ENCODE data around the gene NOL6.
"Not testable (repeated sequence)": the region's sequence is repeated elsewhere in the genome, so short reads cannot be mapped to it uniquely, and the experiment has no call there.

Gene NOL6, protein sequence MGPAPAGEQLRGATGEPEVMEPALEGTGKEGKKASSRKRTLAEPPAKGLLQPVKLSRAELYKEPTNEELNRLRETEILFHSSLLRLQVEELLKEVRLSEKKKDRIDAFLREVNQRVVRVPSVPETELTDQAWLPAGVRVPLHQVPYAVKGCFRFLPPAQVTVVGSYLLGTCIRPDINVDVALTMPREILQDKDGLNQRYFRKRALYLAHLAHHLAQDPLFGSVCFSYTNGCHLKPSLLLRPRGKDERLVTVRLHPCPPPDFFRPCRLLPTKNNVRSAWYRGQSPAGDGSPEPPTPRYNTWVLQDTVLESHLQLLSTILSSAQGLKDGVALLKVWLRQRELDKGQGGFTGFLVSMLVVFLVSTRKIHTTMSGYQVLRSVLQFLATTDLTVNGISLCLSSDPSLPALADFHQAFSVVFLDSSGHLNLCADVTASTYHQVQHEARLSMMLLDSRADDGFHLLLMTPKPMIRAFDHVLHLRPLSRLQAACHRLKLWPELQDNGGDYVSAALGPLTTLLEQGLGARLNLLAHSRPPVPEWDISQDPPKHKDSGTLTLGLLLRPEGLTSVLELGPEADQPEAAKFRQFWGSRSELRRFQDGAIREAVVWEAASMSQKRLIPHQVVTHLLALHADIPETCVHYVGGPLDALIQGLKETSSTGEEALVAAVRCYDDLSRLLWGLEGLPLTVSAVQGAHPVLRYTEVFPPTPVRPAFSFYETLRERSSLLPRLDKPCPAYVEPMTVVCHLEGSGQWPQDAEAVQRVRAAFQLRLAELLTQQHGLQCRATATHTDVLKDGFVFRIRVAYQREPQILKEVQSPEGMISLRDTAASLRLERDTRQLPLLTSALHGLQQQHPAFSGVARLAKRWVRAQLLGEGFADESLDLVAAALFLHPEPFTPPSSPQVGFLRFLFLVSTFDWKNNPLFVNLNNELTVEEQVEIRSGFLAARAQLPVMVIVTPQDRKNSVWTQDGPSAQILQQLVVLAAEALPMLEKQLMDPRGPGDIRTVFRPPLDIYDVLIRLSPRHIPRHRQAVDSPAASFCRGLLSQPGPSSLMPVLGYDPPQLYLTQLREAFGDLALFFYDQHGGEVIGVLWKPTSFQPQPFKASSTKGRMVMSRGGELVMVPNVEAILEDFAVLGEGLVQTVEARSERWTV

DNA sequence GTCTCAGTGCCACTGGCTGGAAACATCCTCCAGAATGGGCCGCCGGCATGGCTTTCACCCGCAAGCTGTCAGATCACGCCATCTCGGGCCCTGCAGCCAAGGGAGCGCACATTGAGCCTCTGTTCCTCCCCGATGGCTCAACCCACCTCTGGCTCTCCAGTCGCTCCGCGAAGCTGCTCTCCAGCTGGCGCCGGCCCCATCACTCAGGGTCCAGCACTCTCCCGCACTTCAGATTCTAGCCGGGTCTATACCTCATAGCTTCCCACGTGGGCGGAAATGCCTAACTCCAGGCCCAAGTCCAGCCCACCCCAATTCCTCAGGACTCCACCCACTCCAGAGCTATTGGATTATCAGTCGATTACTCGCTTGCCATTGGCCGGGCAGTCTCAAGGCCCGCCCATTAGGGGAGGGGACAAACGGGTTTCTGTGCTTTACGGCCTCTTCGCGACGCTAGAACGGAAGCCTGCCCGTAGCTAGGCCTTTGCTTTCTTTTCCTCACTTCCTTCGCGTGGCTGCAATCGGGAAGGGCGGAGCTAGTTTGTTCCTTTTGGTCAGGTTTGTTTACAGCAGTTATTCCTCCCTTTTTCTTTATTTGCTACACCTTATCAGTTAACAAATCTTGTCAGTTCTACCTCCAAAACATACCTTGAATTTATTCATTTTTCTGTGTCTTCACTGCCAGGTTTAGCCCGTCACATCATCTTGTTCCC is at the start of gene NOL6:
TSS of gene NOL6 (minus strand) at position 282 of the 710 bp plus-strand sequence. CDS start at position 200, 82 bp downstream.
- peak; percentile 98 for DNase-seq (ENCODE audit: low spot score)

DNA sequence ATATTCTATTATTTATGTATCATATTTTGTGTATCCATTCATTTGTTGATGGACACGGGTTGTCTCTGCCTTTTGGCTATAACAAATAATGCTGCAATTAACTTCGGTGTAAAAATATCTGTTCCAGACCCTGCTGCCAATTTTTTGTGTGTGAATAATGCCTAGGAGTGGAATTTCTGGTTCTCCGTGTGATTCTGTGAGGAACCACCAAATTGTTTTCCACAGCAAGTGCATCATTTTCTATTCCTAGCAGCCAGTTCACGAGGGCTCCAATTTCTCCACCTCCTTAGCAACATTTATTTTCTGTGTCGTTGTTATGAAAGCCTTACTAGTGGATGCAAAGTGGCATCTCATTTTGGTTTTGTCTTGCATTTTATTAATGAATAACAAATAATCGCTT is 48.1 kb upstream of the NOL6 start:
- DNase-seq (ENCODE audit: low spot score) = not testable (repeated sequence)

DNA sequence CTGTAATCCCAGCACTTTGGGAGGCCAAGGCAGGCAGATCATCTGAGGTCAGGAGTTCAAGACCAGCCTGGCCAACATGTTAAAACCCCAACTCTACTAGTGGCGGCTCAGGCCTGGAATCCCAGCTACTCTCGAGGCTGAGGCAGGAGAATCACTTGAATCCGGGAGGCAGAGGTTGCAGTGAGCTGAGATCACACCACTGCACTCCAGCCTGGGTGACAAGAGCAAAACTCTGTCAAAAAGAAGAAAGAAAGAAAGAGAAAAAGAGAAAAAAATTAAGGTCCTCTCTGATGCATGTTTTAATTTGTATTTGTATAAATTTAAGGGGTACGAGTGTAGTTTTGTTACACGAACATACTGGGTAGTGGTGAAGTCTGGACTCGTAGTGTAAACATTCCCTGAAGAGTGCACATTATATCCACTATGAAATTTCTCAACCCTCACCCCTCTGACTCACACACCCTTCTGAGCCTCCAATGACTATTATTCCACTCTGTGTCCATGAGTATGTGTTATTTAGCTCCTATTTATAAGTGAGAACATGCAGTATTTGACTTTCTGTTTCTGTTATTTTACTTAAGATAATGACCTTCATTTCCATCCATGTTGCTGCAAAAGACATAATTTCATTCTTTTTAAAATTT is 44.3 kb upstream of the NOL6 start:
- DNase-seq (ENCODE audit: low spot score) = peak; percentile 35

DNA sequence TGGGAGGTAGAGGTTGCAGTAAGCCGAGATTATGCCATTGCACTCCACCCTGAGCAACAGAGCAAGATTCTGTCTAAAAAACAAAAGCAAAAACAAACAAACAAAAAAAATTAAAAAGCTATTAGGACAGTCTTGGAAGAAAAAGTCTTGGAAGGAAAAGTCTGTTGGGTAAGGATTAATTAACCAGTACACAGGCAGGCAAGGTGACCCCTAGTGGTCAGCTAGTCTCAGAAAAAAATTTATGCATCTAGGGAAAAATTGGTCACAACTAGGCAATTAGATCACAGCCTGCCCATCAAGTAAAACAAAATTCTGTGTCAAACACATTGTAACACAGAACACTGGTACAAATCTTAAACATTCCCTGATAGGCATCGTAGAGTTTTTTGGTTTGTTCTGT is 43.6 kb upstream of the NOL6 start:
- peak; percentile 59 for DNase-seq (ENCODE audit: low spot score)

DNA sequence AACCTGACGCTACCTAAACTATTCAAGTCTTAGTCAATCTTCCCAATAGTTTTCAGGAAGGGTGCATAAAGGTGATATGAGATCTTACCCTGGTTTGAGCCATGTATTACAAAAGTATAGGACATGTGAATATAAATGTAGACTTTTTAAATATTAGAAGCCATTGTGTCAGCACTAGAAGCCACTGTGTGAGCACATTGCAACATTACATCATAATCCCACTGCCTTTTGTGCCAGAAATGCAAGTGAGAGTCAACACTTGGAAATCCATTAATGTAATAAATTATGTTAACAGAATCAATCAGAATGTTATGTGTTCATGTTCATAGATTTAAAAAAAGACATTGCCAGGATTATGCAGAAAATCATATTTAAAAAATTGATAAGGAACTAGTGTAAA is 42.7 kb upstream of the NOL6 start:
- DNase-seq (ENCODE audit: low spot score) = not testable (repeated sequence)

DNA sequence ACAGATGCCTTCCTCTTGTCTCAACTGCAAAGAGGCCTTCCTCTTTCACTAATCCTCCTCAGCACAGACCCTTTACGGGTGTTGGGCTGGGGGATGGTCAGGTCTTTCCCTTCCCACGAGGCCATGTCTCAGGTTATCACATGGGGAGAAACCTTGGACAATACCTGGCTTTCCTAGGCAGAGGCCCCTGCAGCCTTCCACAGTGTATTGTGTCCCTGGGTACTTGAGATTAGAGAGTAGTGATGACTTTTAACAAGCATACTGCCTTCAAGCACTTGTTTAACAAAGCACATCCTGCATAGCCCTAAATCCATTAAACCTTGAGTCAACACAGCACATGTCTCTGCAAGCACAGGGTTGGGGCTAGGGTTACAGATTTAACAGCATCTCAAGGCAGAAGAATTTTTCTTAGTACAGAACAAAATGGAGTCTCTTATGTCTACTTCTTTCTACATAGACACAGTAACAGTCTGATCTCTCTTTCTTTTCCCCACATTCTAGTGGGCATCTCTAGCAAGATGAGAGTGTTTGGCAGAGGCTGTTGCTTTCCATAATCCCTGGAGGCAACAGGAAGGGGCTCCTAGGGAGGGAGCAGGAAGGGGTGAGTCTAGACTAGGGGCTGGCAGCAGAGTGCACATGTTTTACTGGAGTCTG is 41.7 kb upstream of the NOL6 start:
- DNase-seq (ENCODE audit: low spot score) = not testable (repeated sequence)

DNA sequence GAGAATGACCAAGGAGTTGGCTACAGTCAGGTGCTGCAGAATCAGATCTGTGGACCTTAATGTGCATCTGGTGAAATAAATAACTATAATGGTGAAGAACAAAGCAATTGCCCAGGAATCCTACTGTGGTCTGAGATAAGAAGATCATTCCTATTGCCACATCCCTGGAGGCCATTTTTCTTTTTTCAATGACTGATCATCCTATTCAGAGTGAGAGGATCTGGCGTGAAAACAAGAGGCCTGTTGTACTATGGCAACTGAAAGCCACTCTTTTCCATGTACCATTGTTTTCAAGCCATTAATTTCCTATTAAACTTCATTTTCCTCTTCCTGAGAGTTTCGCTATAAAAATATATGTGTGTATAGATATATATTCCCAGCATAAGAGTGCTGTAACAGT is 38.8 kb upstream of the NOL6 start:
- DNase-seq (ENCODE audit: low spot score) = not testable (repeated sequence)

DNA sequence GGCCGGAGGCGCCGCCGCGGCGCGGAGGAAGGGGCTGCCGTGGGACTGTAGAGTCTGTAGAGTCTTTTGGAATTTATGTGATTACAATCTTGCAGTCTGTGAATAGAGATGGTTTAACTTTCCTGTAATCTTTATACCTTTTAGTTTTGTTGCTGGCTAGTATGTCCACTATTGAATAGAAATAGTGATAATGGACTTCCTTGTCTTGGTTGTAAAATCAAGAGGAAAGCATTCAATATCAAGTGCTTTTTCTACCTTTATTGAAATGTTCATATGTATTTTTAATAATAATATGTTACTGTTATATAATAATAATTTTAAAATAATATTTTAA is 37.4 kb upstream of the NOL6 start:
- DNase-seq (ENCODE audit: low spot score) = not testable (repeated sequence)

DNA sequence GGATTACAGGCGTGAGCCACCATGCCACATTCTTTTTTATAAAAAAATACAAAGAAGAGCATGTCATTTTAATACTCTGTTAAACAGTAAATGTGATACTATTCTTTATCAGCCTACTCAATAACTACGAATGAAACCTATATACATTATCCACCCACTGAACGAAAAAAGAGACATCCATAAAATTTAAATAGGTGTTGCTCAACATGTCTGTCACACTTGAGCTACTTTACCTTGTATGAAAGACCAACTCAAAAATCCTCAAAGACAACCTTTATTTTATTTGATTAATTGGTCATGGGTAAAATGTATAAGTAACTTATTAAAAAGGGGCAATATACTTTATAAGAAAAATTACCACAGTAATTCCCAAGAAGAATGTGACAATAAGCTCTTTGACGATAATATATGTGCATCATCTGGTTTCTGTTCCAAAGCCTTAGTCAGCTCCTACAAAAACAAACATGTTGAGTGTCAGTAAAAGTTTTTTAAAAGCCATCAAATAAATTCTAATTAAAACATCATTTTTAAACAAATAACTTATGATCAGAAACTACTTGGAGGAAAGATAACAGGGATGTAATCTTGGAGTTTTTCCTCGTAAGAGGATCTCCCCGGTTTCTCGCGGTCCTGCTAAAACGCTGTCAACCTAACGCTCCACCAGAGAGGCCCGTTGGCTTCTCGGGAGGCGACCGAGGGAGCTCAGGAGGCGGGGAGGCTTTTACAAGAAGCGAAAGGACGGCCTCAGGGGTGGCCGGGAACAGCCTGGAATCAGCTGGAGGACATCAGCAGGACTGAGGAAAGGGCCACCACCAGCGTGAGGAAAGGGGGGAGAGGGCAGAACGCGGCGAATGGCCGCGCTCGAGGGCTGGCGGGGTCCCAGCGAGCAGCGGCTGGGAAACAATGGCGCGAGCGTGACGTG is 36.8 kb upstream of the NOL6 start:
- peak; percentile 61 for DNase-seq (ENCODE audit: low spot score)

DNA sequence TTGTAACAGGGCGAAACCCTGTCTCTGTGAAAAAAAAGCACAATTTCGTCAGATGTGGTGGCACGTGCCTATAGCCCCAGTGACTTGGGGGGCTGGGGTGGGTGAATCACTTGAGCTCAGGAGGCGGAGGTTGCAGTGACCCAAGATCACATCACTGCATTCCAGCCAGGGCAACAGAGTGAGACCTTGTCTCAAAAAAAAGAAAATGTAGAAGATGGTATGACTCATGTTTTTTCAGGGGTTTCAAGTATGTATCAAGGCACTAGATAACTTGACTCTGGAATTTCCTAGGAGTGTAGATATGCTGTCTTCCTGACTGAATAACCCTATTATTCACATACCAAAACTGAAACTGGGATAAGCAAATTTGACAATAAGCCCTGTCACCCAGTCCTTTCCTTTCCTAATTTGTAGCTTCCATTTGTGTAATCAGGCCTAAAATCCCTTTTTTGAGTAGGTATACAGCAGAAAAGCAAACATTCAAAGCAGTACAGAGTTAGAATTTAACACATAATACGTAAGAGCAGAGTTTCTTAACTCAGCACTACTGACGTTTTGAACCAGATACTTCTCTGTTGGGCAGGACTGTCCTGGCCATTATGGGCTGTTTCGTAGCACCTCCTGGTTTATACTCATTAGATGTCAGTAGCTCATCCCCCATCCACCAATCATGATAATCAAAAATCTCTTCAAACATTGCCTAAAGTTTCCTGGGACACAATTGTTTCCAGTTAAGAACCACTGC is 33.1 kb upstream of the NOL6 start:
- DNase-seq (ENCODE audit: low spot score) = peak; percentile 26

DNA sequence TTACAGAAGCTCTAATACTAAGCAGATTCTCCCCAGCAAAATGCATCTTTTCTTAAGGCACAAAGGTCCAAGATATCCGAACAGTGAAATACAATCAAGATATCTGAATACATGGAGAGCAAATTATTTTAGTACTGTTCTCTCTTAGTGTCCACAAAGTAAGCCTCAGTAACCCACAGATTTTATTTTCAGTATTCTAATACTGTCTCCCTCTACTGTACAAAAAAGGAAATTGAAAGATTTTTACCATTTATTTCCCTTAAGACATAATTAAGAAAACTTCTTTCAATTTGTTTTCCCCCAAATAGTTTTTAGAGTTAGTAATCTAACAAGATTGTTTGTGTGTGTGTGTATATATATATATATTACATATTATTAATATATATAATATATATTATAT is 24.7 kb upstream of the NOL6 start:
- DNase-seq (ENCODE audit: low spot score) = peak; percentile 3

DNA sequence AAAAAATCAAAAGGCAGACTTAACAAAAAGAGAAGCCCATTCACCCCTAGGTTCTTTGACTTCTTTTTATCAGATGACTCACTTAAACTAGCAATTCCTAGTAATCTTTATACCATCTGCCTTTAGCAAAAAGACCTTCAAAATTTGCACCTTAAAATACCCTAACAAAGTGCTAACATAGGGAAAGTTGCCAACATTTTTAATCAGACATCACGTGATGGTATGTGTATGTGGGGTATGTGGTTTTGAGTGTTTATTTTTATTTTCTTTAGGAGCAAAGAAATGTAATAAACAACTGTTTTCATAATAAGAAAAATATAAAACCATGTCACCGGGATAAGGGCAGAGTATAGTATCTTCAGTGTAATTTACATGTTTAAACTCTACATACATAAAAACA is 20.1 kb upstream of the NOL6 start:
- DNase-seq (ENCODE audit: low spot score) = not testable (repeated sequence)

DNA sequence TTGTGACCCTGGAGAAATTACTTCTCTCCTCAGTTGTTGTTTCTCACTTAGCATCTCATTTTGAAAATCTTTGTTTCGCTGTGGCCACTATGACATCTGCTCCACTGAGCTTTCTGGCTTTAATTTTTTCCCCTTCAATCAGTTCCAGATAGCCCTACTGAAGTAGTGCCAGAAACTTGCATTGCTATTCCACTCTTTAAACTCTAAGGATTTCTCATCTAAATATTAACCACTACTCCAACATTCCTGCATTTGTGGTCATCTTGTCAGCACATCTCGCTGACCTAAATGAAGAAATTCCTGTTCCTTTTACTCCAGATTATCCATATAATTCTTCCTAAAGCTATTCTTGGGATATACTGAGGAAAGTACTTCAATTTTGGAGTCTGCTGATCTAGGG is 15.3 kb upstream of the NOL6 start:
- DNase-seq (ENCODE audit: low spot score) = no peak

DNA sequence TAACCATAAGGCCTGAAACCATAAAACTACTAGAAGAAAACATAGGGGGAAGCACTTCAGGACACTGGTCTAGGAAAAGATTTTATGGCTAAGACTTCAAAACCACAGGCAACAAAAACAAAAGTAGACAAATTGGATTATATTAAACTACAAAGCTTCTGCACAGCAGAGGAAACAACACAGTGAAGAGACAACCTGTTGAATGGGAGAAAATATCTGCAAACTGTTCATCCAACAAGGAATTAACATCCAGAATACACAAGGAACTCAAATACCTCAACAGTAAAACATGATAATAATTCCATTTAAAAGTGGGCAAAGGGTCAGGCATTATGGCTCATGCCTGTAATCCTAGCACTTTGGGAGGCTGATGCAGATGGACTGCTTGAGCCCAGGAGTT is 11.6 kb upstream of the NOL6 start:
- not testable (repeated sequence) for DNase-seq (ENCODE audit: low spot score)

DNA sequence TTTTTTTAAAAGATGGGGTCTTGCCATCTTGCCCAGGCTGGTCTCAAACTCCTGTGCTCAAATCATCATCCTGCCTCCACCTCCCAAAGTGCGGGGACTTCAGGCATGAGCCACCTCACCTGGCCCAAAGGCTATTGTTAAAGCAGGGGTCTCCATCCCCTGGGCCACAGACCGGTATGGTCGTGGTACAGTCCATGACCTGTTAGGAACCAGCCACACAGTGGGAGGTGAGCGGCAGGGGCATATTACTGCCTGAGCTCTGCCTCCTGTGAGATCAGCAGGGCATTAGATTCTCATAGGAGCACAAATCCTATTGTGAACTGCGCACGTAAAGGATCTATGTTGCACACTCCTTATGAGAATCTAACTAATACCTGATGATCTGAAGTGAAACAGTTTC is 7.3 kb upstream of the NOL6 start:
- no peak for DNase-seq (ENCODE audit: low spot score)

DNA sequence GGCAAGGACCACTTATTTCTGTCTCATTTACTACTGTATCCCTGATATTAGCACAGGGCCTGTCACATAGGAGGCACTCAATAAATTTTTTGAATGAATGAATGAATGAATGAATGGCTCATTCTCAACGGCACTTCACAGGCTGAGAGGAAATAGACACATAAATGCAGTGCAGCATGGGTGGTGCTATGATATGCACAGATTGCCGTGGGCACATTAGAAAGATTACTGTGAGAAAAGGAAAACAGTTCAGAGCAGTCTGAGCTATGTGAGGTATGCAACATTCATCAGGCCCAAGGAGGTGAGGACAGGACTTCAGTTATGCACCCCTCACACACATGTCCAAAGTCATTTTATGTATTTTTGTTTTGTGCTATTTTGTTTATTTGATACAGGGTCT is 6.4 kb upstream of the NOL6 start:
- no peak for DNase-seq (ENCODE audit: low spot score)

DNA sequence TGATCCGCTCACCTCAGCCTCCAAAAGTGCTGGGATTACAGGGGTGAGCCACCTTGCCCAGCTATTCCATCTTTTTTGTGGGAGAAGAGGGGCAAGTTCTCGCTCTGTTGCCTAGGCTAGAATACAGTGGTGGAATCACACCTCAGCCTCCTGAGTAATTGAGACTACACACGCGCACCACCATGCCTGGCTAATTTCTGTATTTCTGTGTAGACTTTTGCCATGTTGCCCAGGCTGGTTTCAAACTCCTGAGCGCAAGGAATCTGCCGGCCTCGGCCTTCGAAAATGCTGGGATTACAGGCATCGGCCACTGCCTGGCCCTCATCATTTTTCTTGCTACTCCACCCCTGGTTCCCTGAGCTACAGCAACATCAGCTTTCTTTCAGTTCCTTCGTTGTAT is 2.8 kb upstream of the NOL6 start:
- DNase-seq (ENCODE audit: low spot score) = no peak

DNA sequence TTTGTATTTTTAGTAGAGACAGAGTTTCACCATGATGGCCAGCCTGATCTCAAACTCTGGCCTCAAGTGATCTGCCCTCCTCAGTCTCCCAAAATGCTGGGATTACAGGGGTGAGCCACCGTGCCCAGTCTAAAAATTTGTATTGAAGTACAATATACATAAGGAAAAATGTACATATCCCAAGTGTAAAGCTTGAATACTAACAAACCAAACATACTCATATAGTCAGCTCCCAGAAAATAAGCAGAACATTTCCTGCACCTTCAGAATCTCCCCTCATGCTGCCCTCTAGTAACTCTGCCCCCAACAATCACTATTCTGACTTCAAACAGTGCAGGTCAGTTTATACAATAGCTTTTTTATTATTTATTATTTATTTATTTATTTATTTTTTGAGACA is 1.6 kb upstream of the NOL6 start:
- DNase-seq (ENCODE audit: low spot score) = no peak
